GM06990 (cell line): ENCODE results near the gene VPS26B.

Source experiments
- DNase-seq: peaks from one replicate; pipeline ENCODE4 v3.0.0-alpha.2; 2011; ENCODE audit not compliant: insufficient read length; ENCODE audit errors: extremely low read depth
- H3K27me3 ChIP-seq: replicated peaks from 2 replicates; pipeline ENCODE4 v1.6.0; 2011; ENCODE audit warnings: low read length; ENCODE audit not compliant: control insufficient read depth, insufficient read depth
- H3K36me3 ChIP-seq: 2 replicates; pipeline ENCODE4 v1.5.1; 2011; ENCODE audit warnings: low read length; ENCODE audit not compliant: control insufficient read depth, insufficient read depth
- H3K4me3 ChIP-seq: replicated peaks from 2 replicates; pipeline ENCODE4 v1.5.1; 2011; ENCODE audit warnings: low read depth, mild to moderate bottlenecking, control low read depth, low read length
- CTCF ChIP-seq: IDR thresholded peaks from 2 replicates; pipeline ENCODE4 v1.5.1; 2011; ENCODE audit warnings: low read length, control low read depth, mild to moderate bottlenecking, inconsistent platforms; ENCODE audit not compliant: insufficient read depth, poor library complexity, severe bottlenecking

The VPS26B gene

DNA sequence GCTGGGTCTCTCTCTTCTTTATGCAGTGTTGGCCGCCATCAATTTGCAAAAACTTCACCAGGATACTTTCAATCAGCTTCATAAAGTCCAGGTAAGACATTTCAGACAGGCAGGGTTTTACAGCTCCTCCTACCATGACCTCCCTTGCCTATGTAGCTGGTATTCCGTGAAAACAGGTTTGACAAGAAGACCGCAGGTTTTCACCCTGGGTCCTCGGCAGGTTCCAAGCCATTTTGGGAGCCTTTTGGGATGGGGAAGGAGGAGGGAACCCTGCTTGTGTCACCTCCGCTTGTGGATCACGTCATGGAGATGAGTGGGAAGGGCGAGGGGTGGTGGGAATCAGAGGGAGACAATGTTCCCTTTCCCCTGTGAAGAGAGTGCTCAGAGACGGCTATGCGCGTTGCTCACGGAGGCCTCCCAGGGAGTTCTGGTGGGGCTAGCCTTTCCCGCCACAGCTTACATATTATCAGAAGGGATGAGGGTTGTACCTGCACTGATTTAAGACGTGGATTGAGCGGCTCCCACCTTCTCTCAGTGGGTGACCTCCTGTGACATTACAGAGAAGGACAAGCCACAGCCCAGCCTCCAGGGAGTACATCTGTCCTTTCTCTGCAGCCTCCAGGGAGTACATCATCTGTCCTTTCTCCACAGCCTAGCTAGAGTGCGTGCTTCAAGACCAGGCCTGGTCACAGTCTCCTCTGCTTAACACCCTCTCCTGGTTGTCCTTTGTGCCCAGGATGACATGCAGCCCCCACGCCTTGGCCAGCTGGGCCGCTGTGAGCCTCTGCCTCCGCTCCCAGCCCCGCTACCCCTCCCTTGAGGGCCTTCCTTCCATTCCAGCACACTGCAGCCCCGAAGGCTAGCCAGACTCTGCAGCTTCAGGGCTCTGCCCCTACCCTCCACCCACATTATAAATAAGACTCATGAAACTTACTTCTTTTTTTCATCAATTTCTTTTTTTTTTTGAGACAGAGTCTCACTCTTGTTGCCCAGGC, 68.9 kb downstream of the VPS26B start:
- Histone ChIP-seq H3K27me3 (no peaks in the 10 kb centered on the region; the same call in none of the 2 replicates), H3K4me3 (no peak overlapping the region), H3K36me3 (no peaks in the 10 kb centered on the region)
- DNase-seq: no peak
- TF ChIP-seq CTCF: no peak

- no peak for DNase-seq
- H3K27me3 ChIP-seq: no peaks in the 10 kb centered on the region; the same call in none of the 2 replicates
- TF ChIP-seq CTCF: no peak
- H3K4me3 ChIP-seq: no peak overlapping the region
- no peaks in the 10 kb centered on the region for H3K36me3 ChIP-seq
Measured at GRCh38 chr11:134294664-134295063, 70.2 kb downstream of the VPS26B start.
